B cell (primary cell): Measurements from ENCODE around the gene IGFBP7. TPM values are rescaled to one million over a fixed set of nuclear protein-coding genes. Genes with fewer than 3 reads are reported as not detected.

Source experiments
- ATAC-seq: fragments of 200-7000 bp; cut with Tn5 transposase; one replicate; pipeline ENCODE4 v1.10.0; 2021; ENCODE audit warnings: low read depth, mild to moderate bottlenecking, moderate number of reproducible peaks, moderate library complexity
- CTCF ChIA-PET: fragments of 350-600 bp; sonication (Branson Sonifier 250); formaldehyde crosslinking; loops from one replicate; lab custom pipeline; 2021; ENCODE audit warnings: antibody characterized with exemption, inconsistent platforms; lab: Charles Lee
- POLR2A ChIA-PET: fragments of 350-600 bp; sonication (Branson Sonifier 250); formaldehyde crosslinking; loops from one replicate; lab custom pipeline; 2021; ENCODE audit warnings: antibody characterized with exemption; lab: Charles Lee
- DNase-seq: peaks from one replicate; pipeline ENCODE4 v3.0.0; 2013
- H2AFZ ChIP-seq: 2 replicates; pipeline ENCODE4 v1.6.1; 2012; ENCODE audit warnings: mild to moderate bottlenecking, low read depth, low read length; ENCODE audit not compliant: insufficient read depth, poor library complexity, severe bottlenecking
- H3K27ac ChIP-seq, 2 donors: 1 replicate in 1 of 2; 2 replicates in 1 of 2; pipeline ENCODE4 v1.5.1; 2012 to 2013; ENCODE audit warnings: low read length in 2 of 2, mild to moderate bottlenecking in 2 of 2, moderate library complexity in 1 of 2
- H3K27me3 ChIP-seq, 4 experiments: fragments of 200-600 bp in 1 of 4; sonication (generic) in 1 of 4; replicated peaks in 1 of 4; 1 replicate in 2 of 4; 2 replicates in 2 of 4; pipeline versions ENCODE4 v1.6.1 to v1.7.0; 2013 to 2016; ENCODE audit warnings: low read length in 3 of 4, mild to moderate bottlenecking in 2 of 4, mixed read lengths in 1 of 4, moderate library complexity in 1 of 4; ENCODE audit not compliant: insufficient read depth in 4 of 4, control insufficient read depth in 3 of 4; ENCODE audit errors: control extremely low read depth in 1 of 4
- H3K36me3 ChIP-seq, 2 experiments: replicated peaks in 1 of 2; 1 replicate in 1 of 2; 2 replicates in 1 of 2; pipeline versions ENCODE4 v1.6.1 to v1.7.1; 2013; ENCODE audit warnings: low read length in 1 of 2; ENCODE audit not compliant: insufficient read depth in 2 of 2, control insufficient read depth in 1 of 2; ENCODE audit errors: control extremely low read depth in 1 of 2, extremely low read depth in 1 of 2
- H3K4me1 ChIP-seq, 2 donors: fragments of 200-600 bp in 1 of 2; sonication (generic) in 1 of 2; 1 replicate in 1 of 2; 2 replicates in 1 of 2; pipeline versions ENCODE4 v1.5.1 to v1.6.1; 2013 to 2017; ENCODE audit warnings: low read length in 2 of 2; ENCODE audit not compliant: control insufficient read depth in 2 of 2, insufficient read depth in 2 of 2
- H3K4me2 ChIP-seq: replicated peaks from 2 replicates; pipeline ENCODE3; 2012; ENCODE audit warnings: mild to moderate bottlenecking, low read depth, low read length; ENCODE audit not compliant: poor library complexity, severe bottlenecking
- H3K4me3 ChIP-seq, 5 experiments: fragments of 200-600 bp in 1 of 5; sonication (generic) in 1 of 5; 1 replicate in 3 of 5; 2 replicates in 2 of 5; pipeline versions ENCODE4 v1.5.1 to v1.7.0; 2011 to 2016; ENCODE audit warnings: low read length in 4 of 5, mild to moderate bottlenecking in 4 of 5, low read depth in 2 of 5, control low read depth in 1 of 5, moderate library complexity in 1 of 5; ENCODE audit not compliant: insufficient read depth in 1 of 5; ENCODE audit errors: control extremely low read depth in 1 of 5, extremely low read depth in 1 of 5
- H3K79me2 ChIP-seq: fragments of 200-600 bp; sonication (generic); one replicate; pipeline ENCODE4 v1.6.0; 2016; ENCODE audit warnings: low read length; ENCODE audit not compliant: control insufficient read depth, insufficient read depth
- H3K9ac ChIP-seq: fragments of 200-600 bp; sonication (generic); 2 replicates; pipeline ENCODE4 v1.6.1; 2017; ENCODE audit warnings: mild to moderate bottlenecking, low read length, moderate library complexity
- H3K9me3 ChIP-seq, 3 donors: one replicate each; pipeline versions ENCODE4 v1.6.1 to v1.7.1; 2013; ENCODE audit warnings: low read length in 2 of 3; ENCODE audit not compliant: control insufficient read depth in 2 of 3, insufficient read depth in 1 of 3; ENCODE audit errors: control extremely low read depth in 1 of 3
- H4K20me1 ChIP-seq: 2 replicates; pipeline ENCODE4 v1.6.0; 2012; ENCODE audit warnings: mild to moderate bottlenecking, low read length; ENCODE audit not compliant: insufficient read depth, control insufficient read depth, poor library complexity, severe bottlenecking
- H3K27ac Mint-ChIP-seq: one replicate; pipeline ENCODE4 v1.8.0; 2021; ENCODE audit warnings: mixed read lengths
- H3K27me3 Mint-ChIP-seq: one replicate; pipeline ENCODE4 v1.8.0; 2021; ENCODE audit warnings: mixed read lengths
- H3K4me1 Mint-ChIP-seq: one replicate; pipeline ENCODE4 v1.8.0; 2021; ENCODE audit warnings: mixed read lengths
- H3K4me3 Mint-ChIP-seq: one replicate; pipeline ENCODE4 v1.8.0; 2021; ENCODE audit warnings: mixed read lengths
- H3K9me3 Mint-ChIP-seq: one replicate; pipeline ENCODE4 v1.8.0; 2022; ENCODE audit warnings: mixed read lengths; ENCODE audit not compliant: insufficient read depth
- CTCF ChIP-seq: fragments of 200-600 bp; IDR thresholded peaks from one replicate; pipeline ENCODE4 v1.8.0; 2022; ENCODE audit warnings: antibody characterized with exemption, mild to moderate bottlenecking
- EZH2 ChIP-seq: IDR thresholded peaks from 2 replicates; pipeline ENCODE4 v1.6.1; 2012; ENCODE audit warnings: borderline replicate concordance, low read depth, mild to moderate bottlenecking, moderate library complexity, low read length; ENCODE audit not compliant: insufficient read depth, poor library complexity, severe bottlenecking
- WGBS: methylation state at CpG from one replicate; pipeline ENCODE4 v1.1.5; 2013; ENCODE audit warnings: missing lambda C conversion rate; ENCODE audit not compliant: insufficient coverage; 5-methylcytosine and 5-hydroxymethylcytosine counted together
- intact Hi-C: fragments of 100-400 bp; cut with micrococcal nuclease; formaldehyde crosslinking; loops from one replicate; pipeline ENCODE4 v1.10.0; 2022
- polyA plus RNA-seq: library from polyadenylated mRNA; depleted of rRNA; stranded (reverse); fragments of >200 nt; gene quantifications from 2 replicates; pipeline ENCODE4 v1.2.3, GENCODE V29; 2012
- total RNA-seq, 2 donors: library from RNA; stranded (reverse); fragments of 120-200 nt in 1 of 2; gene quantifications; 1 replicate in 1 of 2; 2 replicates in 1 of 2; pipeline versions ENCODE4 v1.2.3 to v1.2.4, GENCODE V29; 2013 to 2022

The IGFBP7 gene
- total and polyA plus RNA-seq, 2 donors (not counting 1 experiment from before 2014, with no cell fraction given): 0.37 TPM; not detected in 1

GRCh38 chr4:57013543-57014120 lies 96.6 kb downstream of the IGFBP7 start:
- Mint-ChIP-seq H3K27ac (no peak overlapping the region), H3K4me1 (no peaks in the 10 kb centered on the region), H3K27me3 (no peaks in the 10 kb centered on the region), H3K9me3 (no peaks in the 10 kb centered on the region), H3K4me3 (no peak overlapping the region)
- H3K79me2 ChIP-seq: peaks cover 6% of the 10 kb centered on the region
- H3K9ac ChIP-seq: no peak overlapping the region
- H3K4me1 ChIP-seq: no peaks in the 10 kb centered on the region
- no peak overlapping the region for H3K4me3 ChIP-seq
- CTCF ChIA-PET: no interaction called here
- DNase-seq: no peak
- H3K27me3 ChIP-seq: no peaks in the 10 kb centered on the region
- TF ChIP-seq CTCF: no peak
- no peak for TF ChIP-seq EZH2
- no peak overlapping the region for H2AFZ ChIP-seq
- H3K4me2 ChIP-seq: no peak overlapping the region
- no peak for ATAC-seq
- intact Hi-C loops: no loop called here
- POLR2A ChIA-PET: no interaction called here
- WGBS: no CpG with 5 or more reads among the region's 4 CpGs
- peaks cover 4 to 86% of the 10 kb centered on the region in 2 experiments for H3K36me3 ChIP-seq
- H3K9me3 ChIP-seq: no peaks in the 10 kb centered on the region
- peaks cover 9% of the 10 kb centered on the region for H4K20me1 ChIP-seq
- no peak overlapping the region for H3K27ac ChIP-seq

- H2AFZ ChIP-seq: no peak overlapping the region
- H3K27me3 Mint-ChIP-seq: no peaks in the 10 kb centered on the region
- H3K36me3 ChIP-seq: peaks cover 1 to 76% of the 10 kb centered on the region in 2 experiments
- no peak overlapping the region for H3K4me3 Mint-ChIP-seq
- H3K9ac ChIP-seq: no peak overlapping the region
- intact Hi-C loops: no loop called here
- H3K9me3 ChIP-seq: no peaks in the 10 kb centered on the region
- H3K4me3 ChIP-seq: no peak overlapping the region
- CTCF ChIA-PET: no interaction called here
- TF ChIP-seq EZH2 (no peak), CTCF (no peak)
- H3K4me1 Mint-ChIP-seq: no peaks in the 10 kb centered on the region
- H3K27ac Mint-ChIP-seq: no peak overlapping the region
- no CpG with 5 or more reads among the region's 1 CpG for WGBS
- ATAC-seq (no peak), DNase-seq (no peak)
- H3K4me2 ChIP-seq: no peak overlapping the region
- no peaks in the 10 kb centered on the region for H3K27me3 ChIP-seq
- no peaks in the 10 kb centered on the region for H3K9me3 Mint-ChIP-seq
- H3K27ac ChIP-seq: no peak overlapping the region
- no peaks in the 10 kb centered on the region for H3K4me1 ChIP-seq
- POLR2A ChIA-PET: no interaction called here
- H3K79me2 ChIP-seq: peaks cover 23% of the 10 kb centered on the region
- H4K20me1 ChIP-seq: peaks cover 28% of the 10 kb centered on the region
Measured at GRCh38 chr4:56999751-57000150, 110.4 kb downstream of the IGFBP7 start.
